ENCODE measurements around the gene EIF1.
"Not testable (repeated sequence)": the region's sequence is repeated elsewhere in the genome, so short reads cannot be mapped to it uniquely, and the experiment has no call there.

The EIF1 gene

DNA sequence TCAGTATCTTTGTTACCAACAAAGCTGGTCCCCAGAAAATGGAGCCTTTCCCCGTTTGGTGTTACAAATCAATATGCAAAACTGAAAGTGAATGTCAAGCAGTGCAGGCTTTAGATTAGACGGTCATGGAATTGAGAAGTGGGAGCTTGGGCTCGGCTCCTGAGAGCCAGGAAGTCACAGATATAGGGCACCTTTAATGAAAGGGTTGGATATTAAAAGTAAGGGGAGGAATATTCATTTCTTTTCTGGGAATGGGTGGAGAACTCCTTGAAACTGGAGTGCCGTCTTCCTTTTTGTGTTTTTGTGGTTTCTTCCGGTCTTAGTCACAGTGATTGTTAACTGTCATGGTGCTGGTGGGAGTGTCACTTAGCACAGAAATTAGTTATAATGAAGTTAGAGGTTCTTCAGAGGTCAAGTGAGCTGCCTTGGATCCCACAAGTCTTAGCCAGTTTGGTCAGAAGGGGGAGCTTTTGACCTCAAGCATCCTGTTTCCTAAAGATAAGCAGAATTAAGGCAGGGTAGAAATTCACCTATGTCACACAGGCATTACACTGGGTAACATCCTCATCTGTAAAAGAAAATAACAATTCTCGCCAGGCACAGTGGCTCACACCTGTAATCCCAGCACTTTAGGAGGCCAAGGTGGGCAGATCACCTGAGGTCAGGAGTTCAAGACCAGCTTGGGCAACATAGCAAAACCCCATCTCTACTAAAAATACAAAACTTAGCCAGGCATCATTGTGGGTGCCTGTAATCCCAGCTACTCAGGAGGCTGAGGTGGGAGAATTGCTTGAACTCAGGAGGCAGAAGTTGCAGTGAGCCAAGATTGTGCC, 9.6 kb upstream of the EIF1 start:
- no peak for DNase-seq (ENCODE audit: low read depth in 2 of 3, low spot score in 2 of 3)

GRCh38 chr17:41679740-41680425, 8.8 kb upstream of the EIF1 start:
- DNase-seq (ENCODE audit: low read depth in 2 of 3, low spot score in 2 of 3) = no peak

- DNase-seq (ENCODE audit: low read depth in 2 of 3, low spot score in 2 of 3) = no peak
Observed at GRCh38 chr17:41680426-41681040, 8.2 kb upstream of the EIF1 start.

DNA sequence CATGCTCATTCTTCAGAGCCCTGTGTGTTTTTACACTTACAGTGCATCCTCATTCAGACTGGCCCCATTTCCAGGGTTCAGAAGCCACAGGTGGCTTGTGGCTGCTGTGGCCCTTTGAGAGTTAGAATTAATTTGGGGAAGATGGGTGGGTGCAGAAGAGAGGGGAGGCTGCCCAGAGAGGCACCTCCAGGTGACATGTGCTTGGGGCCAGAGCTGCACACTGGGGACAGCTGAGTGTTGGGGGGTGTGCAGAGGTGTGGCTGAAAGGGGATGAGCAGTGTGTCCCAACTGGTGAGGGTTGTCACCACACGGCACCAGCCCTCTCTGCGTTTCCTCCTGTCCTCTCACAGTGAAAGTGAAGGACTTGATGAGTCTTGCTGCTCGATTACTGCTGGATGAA, 6.9 kb upstream of the EIF1 start:
- DNase-seq (ENCODE audit: low read depth in 2 of 3, low spot score in 2 of 3) = no peak

DNA sequence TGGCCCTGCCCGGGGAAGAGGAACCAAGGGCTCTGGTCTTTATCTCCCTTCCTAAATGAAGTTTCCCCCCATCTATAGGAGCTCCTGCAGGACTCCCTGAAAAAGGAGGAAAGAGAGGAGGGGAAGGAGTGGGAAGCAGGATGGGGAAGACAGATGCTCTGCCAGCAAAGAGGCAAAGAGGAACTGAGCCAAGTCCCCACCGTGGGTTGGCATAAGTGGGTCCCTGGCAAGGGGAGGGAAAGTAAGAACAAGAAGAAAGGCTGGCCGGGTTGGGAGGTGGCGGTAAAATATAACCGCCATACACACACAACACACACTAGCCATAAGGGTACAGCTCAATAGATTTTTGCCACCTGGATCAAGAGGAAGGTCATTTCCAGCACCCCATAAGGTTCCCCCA, 6.1 kb upstream of the EIF1 start:
- no peak for DNase-seq (ENCODE audit: low read depth in 2 of 3, low spot score in 2 of 3)

- no peak for DNase-seq (ENCODE audit: low read depth in 2 of 3, low spot score in 2 of 3)
Observed at GRCh38 chr17:41683441-41684007, 5.2 kb upstream of the EIF1 start.

GRCh38 chr17:41684035-41684434, 4.7 kb upstream of the EIF1 start:
- DNase-seq (ENCODE audit: low read depth in 2 of 3, low spot score in 2 of 3) = no peak

- not testable (repeated sequence) for DNase-seq (ENCODE audit: low read depth in 2 of 3, low spot score in 2 of 3)
Observed at GRCh38 chr17:41685753-41686152, 2.9 kb upstream of the EIF1 start.

DNA sequence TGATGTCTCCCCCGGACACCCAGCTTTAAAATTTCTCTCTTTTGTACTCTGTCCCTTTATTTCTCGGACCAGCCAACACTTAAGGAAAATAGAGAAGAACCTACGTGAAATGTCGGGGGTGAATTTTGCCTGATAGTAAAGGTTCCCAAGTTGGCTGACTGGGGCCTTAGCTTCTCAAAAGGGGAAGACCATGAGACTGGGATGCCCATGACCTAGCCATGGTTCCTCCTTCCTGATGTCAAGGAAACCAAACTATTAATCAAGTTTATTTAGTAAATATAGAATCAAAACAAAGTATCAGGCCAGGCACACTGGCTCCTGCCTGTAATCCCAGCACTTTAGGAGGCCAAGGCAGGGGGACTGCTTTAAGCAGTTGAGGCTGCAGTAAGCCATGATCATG, 2.4 kb upstream of the EIF1 start:
- no peak for DNase-seq (ENCODE audit: low read depth in 2 of 3, low spot score in 2 of 3)

DNA sequence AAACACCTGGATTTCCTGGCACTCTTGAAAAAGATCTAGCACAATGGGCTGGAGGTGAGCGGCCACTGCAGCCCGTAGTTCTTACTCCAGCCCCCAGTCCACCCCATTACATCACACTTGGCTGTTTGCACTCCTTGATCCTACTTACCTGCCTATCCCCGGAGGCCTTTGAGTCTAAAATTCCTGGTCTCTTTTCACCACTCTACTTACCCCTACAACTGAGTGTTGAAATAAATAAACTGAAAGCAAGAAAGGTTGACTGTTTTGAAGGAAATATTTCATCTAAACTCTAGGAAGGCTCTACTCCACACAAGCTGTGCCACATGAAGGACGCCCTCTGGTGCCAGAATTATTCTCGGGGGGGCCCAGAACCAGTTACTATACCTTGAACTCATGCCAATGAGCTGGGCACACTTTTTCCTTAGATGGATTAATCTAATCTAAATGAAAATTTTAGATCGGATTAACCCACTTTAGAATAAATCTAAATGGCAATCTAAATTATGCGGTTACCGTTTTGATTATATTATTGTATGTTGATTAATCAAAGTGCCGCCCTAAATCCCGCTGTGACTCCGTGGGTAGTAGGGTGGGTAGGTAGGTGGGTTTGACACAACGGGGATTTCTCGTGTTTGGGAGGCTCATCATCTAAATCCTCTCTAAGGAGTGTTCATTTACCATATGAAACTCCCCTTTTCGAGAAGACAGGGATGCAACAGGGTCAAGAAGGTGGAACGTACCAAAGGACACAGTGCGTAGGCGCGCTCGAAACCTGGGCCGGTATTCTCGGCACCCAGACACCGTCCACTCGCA, 651 bp upstream of the EIF1 start:
- no peak for DNase-seq (ENCODE audit: low read depth in 2 of 3, low spot score in 2 of 3)

GRCh38 chr17:41689497-41690299, 1.0 kb downstream of the EIF1 start:
- DNase-seq (ENCODE audit: low read depth in 2 of 3, low spot score in 2 of 3) = peak in 1 of 3 experiments; percentile 38

GRCh38 chr17:41690497-41690896, 1.8 kb downstream of the EIF1 start:
- no peak for DNase-seq (ENCODE audit: low read depth in 2 of 3, low spot score in 2 of 3)

DNA sequence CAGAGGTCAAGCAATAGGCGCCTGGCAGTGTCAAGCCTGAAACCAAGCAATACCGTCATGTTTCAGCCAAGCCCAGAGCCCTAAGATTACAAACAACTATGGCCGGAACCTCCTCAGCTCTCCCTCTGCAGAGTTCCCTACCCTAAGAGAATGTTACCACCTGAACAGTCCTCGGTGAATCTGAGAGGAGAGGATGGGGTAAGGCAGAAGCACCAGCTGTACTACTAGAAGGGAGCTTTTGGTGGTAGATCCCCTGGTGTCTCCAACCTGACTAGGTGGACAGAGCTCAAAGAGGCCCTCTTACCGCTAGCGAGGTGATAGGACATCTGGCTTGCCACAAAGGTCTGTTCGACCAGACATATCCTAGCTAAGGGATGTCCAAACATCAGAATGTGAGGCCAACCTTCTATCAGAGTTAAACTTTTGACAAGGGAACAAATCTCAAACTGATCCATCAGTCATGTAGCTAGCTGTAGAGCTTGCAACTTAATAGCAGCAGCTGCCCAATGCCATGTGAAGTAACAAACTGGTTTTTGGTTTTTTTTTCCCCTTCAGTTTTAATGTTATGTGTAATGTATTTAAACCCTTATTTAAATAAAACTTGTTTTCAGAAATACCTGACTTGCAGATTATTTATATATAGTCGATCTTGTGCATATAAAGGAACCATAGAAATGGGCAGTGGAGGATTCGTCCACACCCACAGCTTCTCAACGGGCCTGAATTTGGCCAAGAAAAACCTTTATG, 2.5 kb downstream of the EIF1 start:
- no peak for DNase-seq (ENCODE audit: low read depth in 2 of 3, low spot score in 2 of 3)

DNA sequence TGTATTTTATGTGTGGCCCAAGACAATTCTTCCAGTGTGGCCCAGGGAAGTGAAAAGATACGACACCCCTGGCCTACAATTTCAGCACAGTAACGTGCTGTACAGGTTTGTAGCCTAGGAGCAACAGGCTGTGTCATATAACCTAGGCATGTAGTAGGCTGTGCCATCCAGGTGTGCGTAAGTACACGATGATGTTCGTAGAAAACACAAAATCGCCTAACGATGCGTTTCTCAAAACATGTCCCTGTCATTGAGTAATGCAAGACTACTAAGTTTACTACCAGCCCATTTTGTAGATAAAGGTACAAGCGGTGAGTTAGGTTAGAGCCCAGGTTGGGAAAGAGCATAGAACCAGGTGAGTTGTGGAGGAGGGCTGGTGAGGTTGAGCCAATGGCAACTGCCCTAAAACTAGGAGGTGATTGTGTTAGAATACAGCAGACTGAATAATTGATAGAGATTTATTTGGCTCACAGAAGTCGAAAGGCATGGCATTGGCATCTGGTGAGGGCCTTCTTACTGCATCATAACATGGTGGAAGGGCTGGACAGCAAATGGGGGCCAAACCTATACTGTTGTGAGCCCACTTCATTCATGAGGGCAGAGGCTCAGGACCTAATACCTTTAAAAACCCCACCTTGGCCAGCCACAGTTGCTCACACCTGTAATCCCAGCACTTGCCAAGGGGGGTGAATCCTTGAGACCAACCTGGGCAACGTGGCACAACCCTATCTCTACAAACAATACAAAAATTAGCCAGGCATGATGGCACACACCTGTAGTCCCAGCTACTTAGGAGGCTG, 4.2 kb downstream of the EIF1 start:
- no peak for DNase-seq (ENCODE audit: low read depth in 2 of 3, low spot score in 2 of 3)

- DNase-seq (ENCODE audit: low read depth in 2 of 3, low spot score in 2 of 3) = no peak
Observed at GRCh38 chr17:41695134-41695661, 6.5 kb downstream of the EIF1 start.

DNA sequence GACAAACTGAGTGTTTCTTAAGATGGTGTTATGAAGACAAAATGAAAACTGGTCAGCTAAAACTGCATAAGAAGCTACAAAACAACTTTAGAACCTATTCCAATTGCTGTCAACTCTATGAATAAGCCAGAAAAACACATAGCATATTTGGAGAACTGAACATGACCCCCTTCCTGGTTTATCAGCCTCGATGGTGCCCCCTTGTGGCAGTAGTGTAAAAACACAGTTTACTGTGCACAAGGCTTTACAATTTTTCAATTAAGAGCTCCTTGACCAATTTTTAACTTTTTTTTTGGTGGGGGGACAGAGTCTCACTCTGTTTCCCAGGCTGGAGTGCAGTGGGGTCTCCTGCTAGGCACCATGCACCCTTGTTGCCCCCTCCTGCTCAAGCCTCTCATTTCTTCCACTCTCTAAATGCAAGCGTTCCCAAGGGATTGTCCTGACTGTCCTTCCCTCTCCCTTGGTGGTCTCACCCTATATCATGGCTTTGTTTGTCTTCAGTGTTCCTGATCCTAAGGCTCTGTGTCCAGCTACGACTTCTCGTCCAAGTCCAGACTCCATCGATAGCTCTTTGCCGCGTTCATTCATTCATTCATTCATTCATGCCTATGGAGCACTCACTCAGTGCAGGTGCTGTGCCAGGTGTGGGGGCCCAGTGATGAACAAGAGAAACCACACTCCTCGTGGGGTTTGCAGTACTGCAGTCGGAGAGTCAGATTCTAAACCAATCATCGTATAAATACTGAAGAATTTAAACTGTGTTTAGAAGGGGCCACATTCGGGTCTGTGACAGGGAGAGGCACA, 7.5 kb downstream of the EIF1 start:
- peak in 2 of 3 experiments; percentile 33 to 57 for DNase-seq (ENCODE audit: low read depth in 2 of 3, low spot score in 2 of 3)

GRCh38 chr17:41697122-41697962, 8.7 kb downstream of the EIF1 start:
- DNase-seq (ENCODE audit: low read depth in 2 of 3, low spot score in 2 of 3) = no peak
